22Rv1 (cell line): ENCODE data around the gene CNGA4.

Experiments
- H3K27ac ChIP-seq: fragments of 450-650 bp; 2 replicates; pipeline ENCODE4 v1.5.1; 2017
- CTCF ChIP-seq: fragments of 450-650 bp; IDR thresholded peaks from 2 replicates; pipeline ENCODE4 v1.5.1; 2017; ENCODE audit warnings: mild to moderate bottlenecking
- ZFX ChIP-seq: fragments of 450-650 bp; IDR thresholded peaks from 2 replicates; pipeline ENCODE4 v1.6.1; 2017; ENCODE audit warnings: antibody characterized with exemption, borderline replicate concordance

Gene CNGA4

GRCh38 chr11:6201481-6201880 is 37.4 kb upstream of the CNGA4 start:
- no peak overlapping the region for H3K27ac ChIP-seq
- TF ChIP-seq ZFX, result no peak
- TF ChIP-seq CTCF, result no peak

- H3K27ac ChIP-seq, result no peak overlapping the region
These were observed 36.8 kb upstream of the CNGA4 start for GRCh38 chr11:6202041-6202440.

GRCh38 chr11:6203327-6203726 is 35.6 kb upstream of the CNGA4 start:
- no peak overlapping the region for H3K27ac ChIP-seq
- TF ChIP-seq ZFX (no peak), CTCF (no peak)

More at GRCh38 chr11:6202041-6202440, 36.8 kb upstream of the CNGA4 start:
- no peak for TF ChIP-seq ZFX
- no peak for TF ChIP-seq CTCF

- TF ChIP-seq ZFX (no peak), CTCF (no peak)
- no peak overlapping the region for H3K27ac ChIP-seq
These were observed 34.2 kb upstream of the CNGA4 start for GRCh38 chr11:6204706-6205105.

GRCh38 chr11:6205366-6205765 is 33.5 kb upstream of the CNGA4 start, which contains the start of gene C11orf42:
TSS of gene C11orf42 (plus strand) at chr11:6205557. CDS start at chr11:6205616, 59 bp downstream.
- TF ChIP-seq CTCF (no peak), ZFX (no peak)
- H3K27ac ChIP-seq, result no peak within 1 kb of the TSS

GRCh38 chr11:6206456-6207180 is 32.3 kb upstream of the CNGA4 start:
- H3K27ac ChIP-seq, result no peak overlapping the region

More at GRCh38 chr11:6206456-6207180, 32.3 kb upstream of the CNGA4 start:
- no peak for TF ChIP-seq CTCF
- no peak for TF ChIP-seq ZFX
